Suprapubic skin (tissue), 2 donors: ENCODE data around the gene ANXA2R.

Experiments
- EP300 ChIP-seq: sonication (generic); formaldehyde crosslinking; IDR thresholded peaks from one replicate; pipeline ENCODE4 v1.6.1; 2017; ENCODE audit warnings: antibody characterized with exemption
- POLR2A ChIP-seq, 2 donors: fragments of 450-650 bp; IDR thresholded peaks; one replicate each; pipeline ENCODE4 v1.6.1; 2017; ENCODE audit warnings: antibody characterized with exemption in 2 of 2, mild to moderate bottlenecking in 2 of 2, moderate library complexity in 2 of 2

DNA sequence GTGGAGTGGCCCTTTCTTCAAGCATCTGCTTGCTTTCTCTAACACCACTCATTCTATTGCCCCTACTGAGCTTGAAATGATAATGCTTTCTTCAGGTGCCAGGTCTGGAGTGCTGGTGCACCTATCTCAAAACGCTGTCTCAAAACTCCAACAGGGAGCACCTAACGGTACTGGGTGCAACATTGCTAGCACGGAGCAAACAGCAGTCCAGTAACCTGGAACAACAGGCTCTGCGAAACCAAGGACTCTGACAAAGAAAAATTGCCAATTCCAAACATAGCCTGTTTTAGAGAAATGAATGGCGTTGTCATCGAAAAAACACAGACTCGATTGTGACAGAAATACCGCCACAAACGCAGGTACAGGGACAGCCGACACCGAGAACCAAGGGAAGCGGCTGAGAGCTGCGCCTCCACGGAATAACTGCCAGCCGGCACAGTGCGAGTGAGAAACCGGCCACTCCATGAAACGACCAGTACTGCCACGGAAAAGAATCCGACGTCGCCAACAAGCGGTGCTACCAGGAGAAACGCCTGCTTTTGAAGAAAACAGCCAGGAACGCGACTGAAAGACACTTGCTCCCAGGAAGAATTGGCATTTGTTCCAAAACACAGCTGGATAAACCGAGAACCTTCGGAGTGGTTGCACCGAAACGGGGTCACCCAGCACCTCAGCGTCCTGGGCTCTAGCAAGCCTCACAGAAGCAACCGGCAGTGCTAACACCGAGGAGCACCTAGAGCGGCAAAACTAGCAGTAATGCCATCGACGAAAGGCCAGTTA lies 3.1 kb downstream of the ANXA2R start:
- TF ChIP-seq EP300 = no peak
- TF ChIP-seq POLR2A (IDR thresholded peaks at IDR 0.05) = no peak
